GM18517 (cell line): Measurements from ENCODE around the gene FBXO45.
A peak's percentile ranks its signal among the peaks of the same experiment; 100 is the strongest.
"Not testable (repeated sequence)": the region's sequence is repeated elsewhere in the genome, so short reads cannot be mapped to it uniquely, and the experiment has no call there.

Source experiments
- ATAC-seq: cut with Tn5 transposase; IDR thresholded peaks from one replicate; pipeline ENCODE4 v1.9.1; 2021; ENCODE audit warnings: mild to moderate bottlenecking, moderate library complexity; ENCODE audit not compliant: unreplicated experiment

Gene FBXO45, protein sequence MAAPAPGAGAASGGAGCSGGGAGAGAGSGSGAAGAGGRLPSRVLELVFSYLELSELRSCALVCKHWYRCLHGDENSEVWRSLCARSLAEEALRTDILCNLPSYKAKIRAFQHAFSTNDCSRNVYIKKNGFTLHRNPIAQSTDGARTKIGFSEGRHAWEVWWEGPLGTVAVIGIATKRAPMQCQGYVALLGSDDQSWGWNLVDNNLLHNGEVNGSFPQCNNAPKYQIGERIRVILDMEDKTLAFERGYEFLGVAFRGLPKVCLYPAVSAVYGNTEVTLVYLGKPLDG

DNA sequence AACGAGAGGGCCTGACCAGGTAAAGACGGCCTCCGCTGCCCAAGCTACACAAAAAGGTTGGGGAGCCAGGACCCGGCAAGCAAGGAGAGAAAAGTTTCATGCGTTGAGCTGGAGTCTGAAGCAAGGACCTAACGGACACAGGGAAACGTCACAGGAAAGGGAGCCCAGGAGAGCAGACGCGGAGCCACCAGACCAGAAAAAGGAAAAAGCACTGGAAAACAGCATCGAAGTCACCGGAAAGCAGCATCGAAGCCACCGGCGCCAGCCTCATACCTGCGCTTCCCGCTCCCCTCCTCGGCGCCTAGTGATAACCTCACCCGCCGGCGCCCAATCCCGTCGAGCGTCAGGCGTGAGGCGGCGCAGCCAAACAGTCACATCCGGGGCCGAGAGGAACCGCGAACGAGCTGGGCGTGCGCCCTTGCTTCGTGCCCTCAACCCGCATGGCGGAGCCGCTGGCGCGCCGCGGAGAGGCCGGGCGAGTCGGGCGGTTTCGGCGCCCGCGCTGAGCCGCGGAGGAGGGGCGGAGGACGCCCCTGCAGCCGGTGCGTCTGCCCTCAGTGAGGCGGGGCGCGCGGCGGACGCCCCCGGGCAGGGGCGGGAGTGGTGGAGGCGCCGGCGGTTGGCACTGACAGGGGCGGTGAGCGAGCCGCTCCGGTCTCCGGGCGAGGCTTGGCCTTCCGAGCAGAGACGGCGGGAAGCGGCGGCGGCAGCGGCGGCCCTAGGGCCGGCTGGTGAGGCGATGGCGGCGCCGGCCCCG lies at the start of gene FBXO45, which contains the start of gene WDR53:
TSS of gene FBXO45 (plus strand) at position 415 of the 757 bp plus-strand sequence. CDS start at position 740, 325 bp downstream.
TSS of gene WDR53 (minus strand) at position 309 of the 757 bp plus-strand sequence. CDS start 7,079 bp downstream, outside the sequence.
- ATAC-seq = peak; percentile 93

DNA sequence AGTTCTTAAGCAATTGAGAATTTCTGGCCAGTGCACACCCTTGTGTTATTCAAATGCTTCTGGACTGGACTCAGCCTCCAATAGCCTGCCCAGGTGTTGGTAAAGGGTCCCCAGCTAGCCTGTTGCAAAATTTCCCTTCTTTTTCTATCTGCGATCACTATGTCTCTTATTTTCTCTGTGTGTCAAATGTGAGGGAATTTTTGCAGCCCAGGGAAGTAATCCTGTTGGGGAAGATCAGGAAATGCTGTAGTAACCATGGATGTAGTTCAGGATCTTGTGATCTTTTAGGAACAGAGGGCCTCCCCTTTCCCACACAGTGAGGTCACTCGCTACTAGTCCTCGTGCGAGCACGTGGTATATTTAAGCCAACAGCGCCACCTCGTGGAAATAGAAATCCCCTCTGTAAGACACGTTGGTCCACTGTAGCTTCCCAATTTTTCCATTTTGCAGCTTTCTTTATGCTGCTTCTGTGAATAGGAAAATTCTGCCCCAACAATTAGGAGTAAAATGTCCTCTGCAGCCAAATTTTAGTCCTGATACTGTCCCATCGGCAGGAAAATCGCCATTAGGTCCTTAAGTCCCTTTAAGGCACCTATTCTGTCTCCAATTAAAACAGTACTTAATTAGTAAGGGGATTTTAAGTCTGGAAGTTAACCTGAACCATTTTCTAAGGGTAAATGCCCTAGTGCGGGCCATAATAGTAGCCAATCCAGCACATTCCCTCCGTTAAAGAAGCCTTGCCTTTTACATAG lies 49.3 kb upstream of the FBXO45 start:
- ATAC-seq = no peak

DNA sequence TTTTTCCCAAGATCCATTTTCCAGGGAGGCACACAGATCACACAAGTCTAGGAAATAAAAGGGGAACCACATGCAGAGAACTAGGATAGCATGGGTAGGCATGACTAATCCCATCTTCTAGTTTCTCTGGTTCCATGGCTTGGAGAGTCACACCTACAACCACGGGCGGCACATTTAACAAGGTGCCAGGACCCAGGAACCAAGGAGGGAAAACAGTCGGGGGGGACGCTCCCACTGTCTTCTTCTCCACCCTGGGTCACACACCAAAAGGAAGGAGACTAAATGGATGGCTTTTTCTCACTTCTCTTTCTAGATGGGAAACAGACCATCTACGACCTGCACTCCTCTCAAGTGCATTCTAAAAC lies 48.8 kb upstream of the FBXO45 start:
- no peak for ATAC-seq

DNA sequence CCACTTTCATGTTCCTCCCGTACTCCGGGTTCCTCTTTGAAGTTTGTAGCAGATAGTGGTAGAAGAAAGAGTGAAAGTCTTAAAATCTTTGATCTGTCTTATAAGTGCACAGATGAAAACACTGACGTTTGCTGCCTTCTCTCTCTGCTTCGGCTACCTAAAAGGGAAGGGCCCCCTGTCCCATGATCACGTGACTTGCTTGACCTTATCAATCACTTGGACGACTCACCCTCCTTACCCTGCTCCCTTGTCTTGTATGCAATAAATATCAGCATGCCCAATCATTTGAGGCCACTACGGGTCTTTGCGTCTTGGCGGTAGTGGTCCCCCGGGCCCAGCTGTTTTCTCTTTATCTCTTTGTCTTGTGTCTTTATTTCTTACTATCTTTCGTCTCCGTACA lies 47.2 kb upstream of the FBXO45 start:
- ATAC-seq = not testable (repeated sequence)

DNA sequence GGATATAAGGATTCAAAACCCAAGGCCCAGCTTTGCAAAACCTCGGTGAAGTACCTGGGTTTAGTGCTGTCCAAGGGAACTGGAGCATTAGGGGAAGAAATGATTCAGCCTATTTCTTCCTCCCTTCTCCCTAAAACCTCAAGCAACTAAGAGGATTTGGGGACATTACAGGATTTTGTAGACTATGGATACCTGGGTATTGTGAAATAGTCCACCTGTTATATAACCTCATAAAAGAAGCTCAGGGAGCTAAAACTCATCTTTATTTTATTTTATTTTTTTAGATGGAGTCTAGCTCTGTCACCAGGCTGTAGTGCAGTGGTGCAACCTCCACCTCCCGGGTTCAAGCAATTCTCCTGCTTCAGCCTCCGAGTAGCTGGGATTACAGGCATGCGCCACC lies 44.6 kb upstream of the FBXO45 start:
- no peak for ATAC-seq

DNA sequence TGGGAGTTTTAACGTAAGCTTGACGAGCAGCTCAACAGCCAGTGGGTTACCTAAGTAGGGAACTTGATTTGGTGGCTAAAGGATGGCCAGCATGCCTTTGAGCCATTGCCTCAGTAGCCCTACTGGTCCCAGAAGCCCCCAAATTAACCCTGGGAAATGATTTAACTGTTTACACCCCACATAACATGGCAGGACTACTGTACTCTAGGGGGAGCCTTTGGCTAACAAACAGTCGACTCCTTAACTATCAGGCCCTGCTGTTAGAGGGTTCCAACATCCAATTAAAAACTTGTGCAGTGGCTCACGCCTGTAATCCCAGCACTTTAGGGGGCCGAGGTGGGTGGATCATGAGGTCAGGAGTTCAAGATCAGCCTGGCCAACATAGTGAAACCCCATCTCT lies 43.9 kb upstream of the FBXO45 start:
- no peak for ATAC-seq

DNA sequence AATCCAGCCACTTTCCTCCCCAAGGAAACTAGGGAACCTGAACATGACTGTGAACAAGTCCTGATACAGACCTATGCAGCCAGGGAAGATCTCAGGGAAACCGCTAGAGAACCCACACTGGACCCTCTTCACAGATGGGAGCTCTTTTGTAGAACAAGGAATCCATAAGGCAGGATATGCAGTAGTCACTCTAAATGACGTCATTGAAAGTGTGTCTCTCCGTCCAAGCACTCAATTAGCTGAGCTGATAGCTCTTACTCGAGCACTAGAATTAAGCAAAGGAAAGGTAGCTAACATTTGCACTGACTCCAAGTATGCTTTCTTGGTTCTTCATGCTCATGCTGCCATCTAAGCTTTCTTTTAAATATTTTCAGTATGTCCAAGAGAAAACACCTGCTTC lies 43.3 kb upstream of the FBXO45 start:
- no peak for ATAC-seq

DNA sequence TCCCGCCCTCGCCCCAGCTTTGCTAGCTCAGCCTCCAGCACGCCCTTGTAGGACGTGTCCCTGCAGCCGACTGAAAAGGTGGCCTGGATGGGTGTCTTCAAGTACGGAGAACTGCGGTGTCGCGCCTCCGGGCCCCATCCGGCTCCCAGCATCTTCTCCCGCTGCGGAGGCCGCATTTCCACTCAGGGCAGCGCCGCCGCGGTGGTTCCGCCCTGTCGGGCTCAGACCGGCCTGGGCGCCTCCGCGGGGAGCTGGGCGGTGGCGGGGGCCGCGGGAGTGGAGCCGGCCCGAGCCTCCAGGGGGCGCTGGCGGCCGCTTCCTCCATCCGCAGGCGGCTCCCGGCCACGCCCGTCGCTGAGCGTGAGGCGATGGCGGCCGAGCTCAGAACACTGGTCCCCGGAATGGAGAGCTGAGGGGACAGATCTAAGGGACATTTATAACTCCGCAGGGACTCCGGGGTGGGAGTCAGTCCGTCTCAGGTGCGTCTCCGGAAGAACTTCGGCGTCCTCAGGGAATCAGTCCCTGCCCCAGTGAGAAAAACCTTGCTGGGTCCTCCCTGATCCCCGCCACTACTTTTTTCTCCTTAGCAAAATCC lies 39.7 kb upstream of the FBXO45 start:
- ATAC-seq = peak; percentile 51

DNA sequence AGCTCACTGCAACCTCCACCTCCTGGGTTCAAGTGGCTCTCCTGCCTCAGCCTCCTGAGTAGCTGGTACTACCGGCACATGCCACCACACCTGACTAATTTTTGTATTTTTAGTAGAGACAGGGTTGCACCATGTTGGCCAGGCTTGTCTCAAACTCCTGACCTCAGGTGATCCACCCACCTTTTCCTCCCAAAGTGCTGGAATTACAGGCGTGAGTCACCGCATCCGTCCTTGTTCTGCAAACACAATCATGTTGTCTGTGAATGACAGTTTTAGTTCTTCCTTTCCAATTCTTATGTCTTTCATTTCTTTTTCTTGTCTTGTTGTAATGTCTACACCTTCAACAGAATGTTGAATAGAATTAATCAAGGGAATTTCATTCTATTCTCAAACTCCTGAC lies 37.0 kb upstream of the FBXO45 start:
- no peak for ATAC-seq

DNA sequence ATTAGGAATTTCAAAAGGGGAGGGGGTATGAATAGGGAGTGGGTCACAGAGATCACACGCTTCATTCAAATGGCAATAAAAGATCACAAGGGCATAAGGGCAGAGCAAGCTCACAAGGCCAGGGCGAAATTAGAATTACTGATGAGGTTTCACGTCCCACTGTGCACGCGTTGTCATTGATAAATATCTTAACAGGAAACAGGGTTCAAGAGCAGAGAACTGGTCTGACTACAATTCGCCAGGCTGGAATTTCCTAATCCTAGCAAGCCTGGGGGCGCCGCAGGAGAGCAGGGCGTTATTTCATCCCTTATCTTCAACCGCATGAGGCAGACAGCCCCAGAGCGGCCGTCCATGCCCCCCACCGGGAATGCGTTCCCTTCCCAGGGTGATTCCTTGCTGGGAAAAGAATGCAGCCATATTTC lies 35.2 kb upstream of the FBXO45 start:
- no peak for ATAC-seq

DNA sequence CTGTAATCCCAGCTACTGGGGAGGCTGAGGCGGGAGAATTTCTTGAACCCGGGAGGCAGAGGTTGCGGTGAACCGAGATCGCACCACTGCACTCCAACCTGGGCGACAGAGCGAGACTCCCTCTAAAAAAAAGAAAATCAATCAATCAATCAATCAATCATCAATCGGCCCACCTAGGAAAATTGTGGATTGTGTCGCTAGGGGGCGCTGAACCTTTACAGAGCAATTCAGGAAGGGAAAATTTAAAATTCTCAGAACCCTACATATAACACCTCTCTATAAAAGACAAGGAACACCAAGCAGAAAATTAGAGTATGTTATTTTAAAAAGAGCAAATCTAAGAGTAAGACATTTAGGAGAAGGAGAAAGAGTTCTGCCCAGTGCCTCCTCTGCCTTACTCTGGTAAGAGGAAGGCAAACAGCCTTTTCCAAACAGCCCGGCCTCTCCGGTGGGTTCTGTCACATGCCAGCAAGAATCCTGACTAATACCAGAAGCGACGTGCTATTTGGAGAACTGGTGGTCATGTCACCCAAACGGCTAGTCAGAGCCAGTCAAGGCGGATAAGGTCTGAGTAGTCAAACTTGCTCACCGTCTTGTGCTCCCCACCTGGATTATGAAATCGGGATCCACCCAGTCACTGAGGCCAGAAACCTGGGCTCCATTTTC lies 31.0 kb upstream of the FBXO45 start:
- no peak for ATAC-seq

DNA sequence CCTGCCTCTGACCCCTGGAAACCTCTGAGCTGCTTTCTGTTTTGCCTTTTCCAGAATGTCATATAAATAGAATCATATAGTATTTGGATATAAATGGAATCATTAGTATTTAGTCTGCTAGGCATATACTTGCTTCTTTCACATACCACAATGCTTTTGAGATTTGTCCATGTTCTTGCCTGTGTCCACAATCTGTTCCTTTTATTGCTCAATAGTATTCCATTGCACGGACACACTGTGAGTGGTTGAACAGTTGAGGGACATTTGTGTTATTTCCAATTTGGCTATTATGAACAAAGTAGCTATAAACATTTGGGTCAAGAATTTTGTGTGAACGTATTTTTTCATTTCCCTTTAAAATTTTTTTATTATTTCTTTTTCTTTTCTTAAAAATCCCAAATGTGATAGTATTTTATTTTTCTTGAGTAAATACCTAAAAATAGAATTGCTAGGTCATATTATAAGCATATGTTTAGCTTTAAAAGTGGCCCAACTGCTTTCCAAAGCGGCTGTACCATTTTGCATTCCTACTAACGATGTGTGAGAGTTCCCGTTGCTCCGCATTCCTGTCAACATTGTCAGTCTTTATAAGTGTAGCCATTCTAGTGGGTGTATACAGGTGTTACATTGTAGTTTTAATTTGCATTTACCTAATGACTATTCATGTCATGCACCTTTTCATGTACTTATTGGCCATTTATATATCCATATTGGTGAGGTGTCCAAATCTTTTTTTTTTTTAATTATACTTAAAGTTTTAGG lies 26.6 kb upstream of the FBXO45 start:
- ATAC-seq = no peak

DNA sequence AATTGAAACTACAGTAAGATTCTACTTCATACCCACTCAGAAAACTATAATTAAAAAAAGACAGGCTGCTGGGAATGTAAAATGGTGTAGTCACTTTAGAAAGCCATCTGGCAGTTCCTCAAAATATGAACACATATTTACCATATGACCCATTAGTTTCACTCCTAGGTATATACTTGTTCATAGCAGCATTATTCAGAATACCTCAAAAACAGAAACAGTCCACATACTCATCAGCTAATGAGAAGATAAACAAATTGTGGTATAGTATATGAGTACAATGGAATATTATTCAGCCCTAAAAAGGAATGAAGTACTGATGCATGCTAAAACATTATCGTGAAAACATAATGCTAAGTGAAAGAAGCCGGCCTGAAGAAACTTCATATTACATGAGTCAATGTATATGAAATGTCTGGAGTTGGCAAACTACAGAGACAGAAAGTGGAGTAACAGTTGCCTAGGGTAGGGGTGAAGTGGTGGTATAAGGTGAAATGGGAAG lies 23.9 kb upstream of the FBXO45 start:
- ATAC-seq = no peak

DNA sequence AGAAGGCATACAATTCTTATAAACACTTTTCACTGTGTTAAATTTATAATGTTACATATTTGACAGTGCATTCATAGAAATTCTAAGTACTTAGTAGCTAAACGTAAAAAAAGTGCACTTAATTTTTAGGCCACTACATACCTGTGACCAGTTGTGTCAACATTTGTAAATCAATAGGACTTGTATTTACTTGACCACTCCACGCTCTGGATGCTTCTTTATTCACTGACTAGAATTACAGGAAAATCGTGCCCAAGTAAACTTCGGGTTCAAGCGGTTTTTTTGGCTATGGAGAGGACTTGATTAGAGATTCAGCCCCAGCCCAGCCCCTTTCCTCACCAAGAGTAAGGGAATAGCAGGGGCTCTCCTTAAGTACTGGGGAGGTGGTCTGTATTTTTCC lies 21.9 kb upstream of the FBXO45 start:
- no peak for ATAC-seq

DNA sequence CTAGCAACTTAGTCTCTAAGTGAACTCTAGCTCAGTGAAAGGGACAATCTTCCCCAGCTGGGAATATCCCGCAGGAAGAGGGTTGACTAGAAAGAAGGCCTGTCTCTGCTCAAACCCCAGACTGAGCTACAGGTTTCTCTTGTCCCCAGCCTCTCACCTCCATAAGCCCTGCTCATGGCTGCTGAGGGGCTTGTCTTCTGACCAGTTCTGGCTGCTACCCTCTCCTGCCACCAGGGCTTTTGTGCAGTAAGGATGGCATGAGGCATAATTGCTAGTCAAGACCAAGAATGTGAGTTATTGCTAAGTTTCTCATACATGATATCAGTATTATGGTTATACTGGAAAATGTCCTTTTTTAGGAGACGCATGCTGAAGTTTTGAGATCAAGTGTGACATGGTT lies 21.4 kb upstream of the FBXO45 start:
- no peak for ATAC-seq

DNA sequence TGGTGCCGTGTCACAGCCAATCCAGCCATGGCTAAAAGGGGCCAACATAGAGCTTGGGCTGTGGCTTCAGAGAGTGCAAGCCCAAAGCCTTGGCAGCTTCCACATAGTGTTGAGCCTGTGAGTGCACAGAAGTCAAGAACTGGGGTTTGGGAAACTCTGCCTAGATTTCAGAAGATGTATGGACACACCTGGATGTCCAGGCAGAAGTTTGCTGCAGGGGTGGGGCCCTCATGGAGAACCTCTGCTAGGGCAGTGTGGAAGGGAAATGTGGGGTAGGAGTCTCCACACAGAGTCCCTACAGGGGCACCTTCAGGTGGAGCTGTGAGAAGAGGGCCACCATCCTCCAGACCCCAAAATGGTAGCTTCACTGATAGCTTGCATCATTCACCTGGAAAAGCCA lies 19.1 kb upstream of the FBXO45 start:
- not testable (repeated sequence) for ATAC-seq

DNA sequence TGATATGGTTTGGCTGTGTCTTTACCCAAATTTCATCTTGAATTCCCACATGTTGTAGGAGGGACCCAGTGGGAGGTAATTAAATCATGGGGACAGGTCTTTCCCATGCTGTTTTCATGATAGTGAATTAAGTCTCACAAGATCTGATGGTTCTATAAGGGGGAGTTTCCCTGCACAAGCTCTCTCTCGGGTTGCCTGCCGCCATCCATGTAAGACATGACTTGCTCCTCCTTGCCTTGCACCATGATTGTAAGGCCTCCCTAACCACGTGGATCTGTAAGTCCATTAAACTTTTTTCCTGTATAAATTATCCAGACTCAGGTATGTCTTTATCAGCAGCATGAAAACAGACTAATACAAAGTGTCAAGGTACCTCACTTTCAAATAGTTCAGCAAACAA lies 18.3 kb upstream of the FBXO45 start:
- ATAC-seq = not testable (repeated sequence)

DNA sequence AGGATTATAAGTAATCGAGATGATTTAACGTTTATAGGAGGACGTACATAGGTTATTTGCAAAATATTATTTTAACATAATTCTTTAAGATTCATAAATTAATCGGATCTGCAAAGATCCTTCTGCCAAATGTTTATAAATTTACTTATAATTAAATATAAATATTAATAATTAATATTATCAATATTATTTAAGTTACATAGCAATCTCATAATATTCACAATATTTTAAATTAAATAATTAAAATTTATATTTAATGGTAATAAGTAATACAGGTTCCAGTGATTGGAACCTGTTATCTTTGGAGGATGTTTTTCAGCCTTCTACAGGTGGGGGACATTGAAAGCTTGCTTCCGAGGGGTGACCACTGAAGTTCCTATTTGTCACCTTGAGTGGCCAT lies 16.2 kb upstream of the FBXO45 start:
- ATAC-seq = no peak

DNA sequence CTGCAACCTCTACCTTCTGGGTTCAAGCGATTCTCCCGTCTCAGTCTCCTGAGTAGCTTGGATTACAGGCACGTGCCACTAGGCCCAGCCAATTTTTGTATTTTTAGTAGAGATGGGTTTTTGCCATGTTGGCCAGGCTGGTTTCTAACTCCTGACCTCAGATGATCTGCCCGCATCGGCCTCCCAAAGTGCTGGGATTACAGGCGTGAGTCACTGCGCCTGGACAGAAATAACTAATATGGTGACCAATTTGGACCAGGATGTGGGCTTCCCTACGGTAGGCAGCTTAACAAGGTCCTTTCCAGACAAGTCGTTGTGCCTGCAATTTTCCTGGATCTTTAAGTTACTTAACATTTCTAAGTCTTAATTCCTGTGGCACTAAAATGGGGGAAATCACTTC lies 14.9 kb upstream of the FBXO45 start:
- no peak for ATAC-seq

DNA sequence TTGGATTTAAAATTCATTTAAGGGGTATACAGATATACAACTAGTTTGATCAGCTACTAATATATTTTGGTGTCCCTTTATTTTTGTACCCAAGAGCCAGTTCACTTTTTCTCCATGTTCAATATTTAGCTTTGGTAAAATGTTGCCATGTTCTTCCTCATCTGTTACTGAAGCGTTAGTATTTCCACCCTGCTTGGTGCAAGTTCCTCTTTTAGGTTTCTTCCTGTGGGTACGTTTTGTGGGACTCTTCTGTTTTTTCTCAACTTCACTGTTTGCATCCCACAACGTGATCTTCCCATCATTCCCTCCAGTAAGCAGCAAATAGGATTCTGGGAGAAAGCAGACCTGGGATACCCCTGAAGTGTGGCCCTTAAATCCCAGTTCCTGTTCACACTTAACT lies 14.3 kb upstream of the FBXO45 start:
- ATAC-seq = no peak
